CD4-positive, alpha-beta T cell treated with Interleukin-4 for 1 hour (primary cell): ENCODE results near the gene ADGRB3.
A peak's percentile ranks its signal among the peaks of the same experiment; 100 is the strongest.

Experiments used
- DNase-seq, 2 donors: peaks; one replicate each; pipeline ENCODE4 v3.0.0-alpha.2; 2020 to 2022

Gene ADGRB3

DNA sequence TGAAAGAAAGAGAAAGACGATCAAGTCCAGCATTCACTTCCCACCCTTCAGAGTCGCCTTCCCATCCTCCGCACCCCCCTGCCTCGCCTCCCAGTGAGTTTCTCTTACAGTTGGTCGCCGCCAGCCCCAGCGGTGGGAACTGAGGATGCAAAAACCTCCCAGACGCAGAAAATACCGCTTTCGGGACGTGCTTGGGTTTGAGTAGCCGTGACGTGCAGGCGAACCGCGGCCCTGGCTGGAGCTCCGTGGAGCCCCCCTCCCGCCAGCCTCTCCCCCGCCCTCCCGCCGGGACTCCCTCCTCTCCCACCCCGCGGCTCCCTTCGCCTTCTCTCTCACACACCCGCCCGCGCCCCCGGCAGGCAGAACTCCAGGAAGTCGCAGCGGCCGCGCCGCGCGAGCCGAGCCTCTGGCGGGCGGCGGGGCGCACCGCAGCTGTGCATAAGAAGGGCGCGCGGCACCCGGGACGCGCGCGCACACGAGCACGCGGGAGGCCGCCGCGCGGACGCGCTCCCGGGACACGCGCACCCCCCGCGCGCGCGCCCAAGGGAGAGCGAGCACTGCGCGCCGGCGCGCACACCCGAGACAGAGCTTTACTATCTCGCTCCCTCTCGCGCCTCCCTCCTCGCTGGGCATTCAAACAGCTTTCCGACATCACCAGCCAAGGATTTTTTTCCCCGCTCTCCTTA, at the start of gene ADGRB3:
Gene ADGRB3, plus strand, starts transcription at position 557 of the 686 bp plus-strand sequence. CDS start 3,394 bp downstream, outside the sequence.
- DNase-seq, result peak; percentile 24 to 35

DNA sequence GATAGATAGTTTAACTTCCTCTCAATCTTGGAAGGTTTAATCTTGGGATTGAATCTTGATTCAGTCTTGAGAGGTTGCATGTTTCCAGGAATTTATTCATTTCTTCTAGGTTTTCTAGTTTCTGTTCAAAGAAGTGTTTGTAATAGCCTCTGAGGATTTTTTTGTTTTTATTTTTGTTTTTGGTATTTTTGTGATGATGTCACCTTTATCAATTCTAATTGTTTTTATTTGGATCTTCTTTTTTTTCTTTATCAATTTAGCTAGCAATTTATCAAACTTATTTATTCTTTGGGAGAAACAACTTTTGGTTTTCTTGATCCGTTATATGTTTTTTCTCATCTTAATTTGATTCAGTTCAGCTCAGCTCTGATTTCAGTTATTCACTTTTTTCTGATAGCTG, 41.5 kb upstream of the ADGRB3 start:
- DNase-seq, result no peak

DNA sequence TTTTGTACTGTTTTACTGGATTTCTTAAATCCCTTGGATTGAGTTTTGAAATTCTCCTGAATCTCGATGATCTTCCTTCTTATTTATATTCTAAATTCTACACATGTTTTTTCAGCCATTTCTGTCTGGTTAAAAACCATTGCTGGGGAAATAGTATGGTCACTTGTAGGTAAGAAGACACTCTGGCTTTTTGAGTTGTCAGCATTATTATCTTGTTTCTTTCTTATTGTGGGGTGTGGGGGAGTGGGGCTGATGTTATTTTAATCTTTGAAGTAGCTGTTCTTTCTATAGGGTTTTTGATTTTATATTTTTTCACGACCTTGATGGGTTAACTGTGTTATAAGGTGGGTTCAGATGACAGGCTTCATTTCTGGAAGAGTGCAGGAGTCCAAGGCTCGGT, 37.4 kb upstream of the ADGRB3 start:
- no peak for DNase-seq

DNA sequence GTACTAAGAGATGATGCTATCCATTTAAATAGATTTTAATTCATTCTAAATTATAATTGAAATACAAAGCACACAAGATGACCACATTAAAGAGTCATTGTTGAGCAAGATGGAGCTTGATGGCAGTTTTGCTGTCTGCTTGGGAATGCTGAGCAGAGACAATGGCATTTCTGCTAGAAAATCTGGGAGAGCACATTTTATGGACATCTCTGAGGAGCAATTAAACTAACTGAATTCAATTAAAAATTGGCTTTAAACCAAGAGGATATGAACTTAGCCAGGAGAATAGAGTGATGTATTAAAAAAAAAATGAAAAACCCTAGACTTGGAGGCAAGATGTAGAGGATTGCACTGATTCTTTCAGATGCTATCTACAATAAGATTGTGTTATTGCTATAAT, 19.1 kb upstream of the ADGRB3 start:
- DNase-seq, result no peak

DNA sequence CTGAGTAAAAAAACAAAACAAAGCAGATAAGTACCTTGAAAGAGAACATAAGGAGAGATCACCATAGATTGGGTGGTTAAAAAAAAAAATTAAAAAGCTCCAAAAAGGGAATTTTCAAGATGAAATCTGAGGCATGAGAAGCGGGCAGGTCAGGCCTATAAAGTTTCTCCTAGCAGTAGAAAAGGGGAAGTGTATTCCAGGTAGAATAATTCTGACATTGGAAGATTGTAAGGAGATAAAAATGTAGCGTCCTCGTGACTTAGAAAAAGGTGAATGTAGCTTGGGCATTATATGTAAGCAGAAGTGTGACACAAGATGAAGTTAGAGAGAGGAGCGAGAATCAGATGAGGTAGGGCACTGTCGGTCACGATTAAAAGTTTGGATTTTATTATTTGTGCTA, 9.1 kb upstream of the ADGRB3 start:
- DNase-seq, result no peak

DNA sequence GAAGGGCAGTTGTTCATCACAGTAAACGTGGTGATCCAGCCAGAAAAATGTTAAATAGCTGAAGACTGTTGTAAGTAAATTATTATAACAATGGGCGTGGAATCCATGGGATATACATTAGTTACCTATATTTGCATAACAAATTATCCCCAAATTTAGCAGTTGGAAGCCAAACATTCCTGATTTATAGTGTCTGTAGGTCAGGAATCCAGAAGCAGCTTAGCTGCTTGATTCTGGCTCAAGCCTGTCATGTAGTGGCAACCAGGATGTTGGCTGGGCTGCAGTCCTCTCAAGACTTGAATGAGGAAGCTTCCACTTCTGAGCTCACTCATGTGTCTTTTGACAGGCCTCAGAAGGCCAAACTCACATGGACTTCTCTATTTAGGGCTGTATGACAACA, 6.9 kb upstream of the ADGRB3 start:
- DNase-seq, result no peak

DNA sequence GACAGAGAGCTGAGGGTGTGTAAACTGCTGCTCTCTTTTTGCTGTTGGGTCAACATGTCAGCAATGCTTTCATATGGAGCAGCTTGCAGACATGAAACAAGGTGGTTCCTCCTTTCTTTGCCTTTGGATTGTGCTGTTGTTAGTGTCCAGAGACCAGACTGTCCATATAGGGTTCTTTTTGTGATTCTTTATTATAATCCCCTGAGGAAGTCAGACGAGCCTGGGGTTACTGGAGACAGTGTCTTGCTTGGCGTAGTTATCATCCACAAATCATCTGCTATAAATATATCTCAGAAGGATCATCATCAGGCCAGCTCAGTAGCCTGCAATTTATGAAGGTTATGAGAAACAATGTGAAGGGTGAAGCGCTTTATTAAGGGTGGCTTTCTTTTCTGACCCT, 2.3 kb upstream of the ADGRB3 start:
- no peak for DNase-seq

DNA sequence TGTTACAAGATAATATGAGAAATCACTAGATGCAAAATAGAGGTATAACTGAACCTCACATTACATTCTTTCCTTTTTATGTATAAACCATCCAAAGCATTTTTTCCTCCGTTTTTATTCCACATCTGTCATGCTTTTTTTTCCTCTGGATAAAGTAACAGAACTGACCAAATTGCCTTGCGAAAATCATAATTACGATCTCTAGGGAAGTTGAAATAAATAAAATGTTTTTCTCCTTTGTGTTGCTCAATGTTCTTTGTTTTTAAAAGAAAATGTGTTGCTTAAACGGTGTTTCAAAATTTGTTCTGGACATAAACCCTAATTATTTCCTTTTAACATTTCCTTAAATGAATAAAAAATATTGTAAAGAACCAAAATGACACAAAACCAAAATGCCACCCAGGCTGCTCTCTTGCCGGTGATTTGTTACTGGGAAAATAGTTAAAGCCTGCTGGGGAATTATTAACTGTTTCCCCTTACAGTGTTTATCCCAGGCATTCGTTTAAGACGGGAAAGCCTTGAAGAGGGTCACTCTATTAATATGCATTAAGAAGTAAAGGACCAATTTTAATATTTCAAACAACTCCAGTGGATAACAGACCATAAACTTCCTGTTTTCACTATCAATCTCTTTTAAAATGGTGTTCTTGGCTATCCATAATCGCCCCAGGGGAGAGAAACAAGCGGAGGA, 1.7 kb upstream of the ADGRB3 start:
- DNase-seq, result no peak

DNA sequence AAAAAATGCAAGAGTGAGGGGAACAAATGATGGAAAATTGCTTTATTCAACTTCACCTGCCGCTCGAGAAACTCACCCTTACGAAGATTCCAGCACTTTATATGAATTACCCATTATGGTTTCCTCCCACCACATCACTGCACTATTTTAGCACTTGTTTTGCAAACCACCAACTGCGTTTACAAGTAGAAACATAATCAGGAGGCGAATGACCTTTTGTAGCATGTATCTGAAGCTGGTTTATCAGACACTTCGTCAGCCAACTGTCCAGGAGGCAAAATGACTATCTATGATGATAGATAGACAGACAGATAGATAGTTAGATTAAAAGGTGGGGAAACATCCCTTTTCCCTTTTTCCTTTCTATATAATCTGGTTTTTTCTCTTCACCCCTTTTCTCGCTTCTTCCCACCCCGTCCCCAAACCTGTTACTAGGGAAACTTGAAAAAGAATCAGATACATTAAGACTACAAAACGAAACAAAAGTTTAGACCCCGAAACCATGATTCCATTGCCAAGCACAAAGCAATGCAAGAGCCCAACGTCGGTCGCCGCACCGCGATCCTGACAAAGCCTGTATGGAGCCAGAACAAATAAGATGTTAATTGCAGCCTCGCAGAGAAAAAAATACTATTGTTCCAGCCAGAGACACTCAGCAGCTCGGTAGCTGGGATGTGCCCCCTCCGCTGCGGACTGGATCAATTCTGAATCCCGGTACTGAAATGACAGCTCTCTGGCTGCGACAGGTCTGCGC, 933 bp upstream of the ADGRB3 start:
- DNase-seq, result no peak

DNA sequence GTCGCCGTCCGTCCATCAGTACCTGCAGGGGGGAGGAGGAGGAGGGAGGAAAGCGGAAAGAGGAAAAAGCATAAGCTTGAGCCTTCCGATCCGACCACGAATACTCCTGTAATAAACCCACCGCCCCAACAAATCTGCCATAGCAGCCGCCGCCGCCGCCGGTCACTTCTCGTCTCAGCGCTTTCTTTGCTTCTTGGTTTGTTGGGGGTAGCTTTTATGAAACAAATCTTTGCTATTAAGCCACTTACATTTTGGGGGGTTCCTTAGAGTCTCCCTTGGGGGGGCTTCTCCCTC, 277 bp downstream of the ADGRB3 start:
- no peak for DNase-seq

DNA sequence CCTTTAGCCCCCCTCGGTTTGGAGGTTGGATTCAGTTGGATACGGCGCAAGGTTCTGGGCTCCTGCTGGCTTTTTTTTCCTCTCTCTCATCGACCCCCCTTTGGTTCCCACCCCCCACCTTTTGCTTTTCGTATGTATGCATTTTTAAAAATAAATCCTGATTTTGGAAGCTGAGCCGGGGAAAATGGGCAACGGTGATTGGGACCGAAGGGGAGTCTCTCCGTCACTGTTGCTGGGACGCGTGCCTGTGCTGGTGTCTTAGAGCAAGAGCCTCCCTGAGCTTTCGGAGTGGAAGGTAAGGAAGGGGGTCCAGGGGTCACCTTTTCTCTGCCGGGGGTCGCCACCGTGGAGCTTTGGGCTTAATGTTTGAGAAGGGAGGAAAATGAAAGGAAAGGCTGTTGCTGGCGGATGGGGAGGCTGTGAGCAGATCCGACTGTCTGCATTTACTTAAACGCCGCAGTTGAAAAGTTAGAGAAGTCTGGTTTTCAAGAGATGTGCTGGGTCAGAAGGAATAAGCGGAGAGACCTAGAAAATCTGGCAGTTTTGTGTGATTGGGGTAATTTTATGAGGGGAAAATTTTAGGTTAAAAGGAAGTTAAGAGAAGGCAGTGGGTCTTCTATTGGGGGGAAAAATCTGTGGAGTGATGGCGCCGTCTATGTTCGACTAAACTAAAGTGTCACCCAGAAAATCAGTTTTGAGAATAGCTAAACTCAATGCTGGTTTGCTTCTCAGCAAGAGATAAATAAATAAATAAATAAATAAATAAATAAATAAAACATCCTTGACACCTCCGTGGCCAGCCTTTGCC, 828 bp downstream of the ADGRB3 start:
- DNase-seq, result no peak

DNA sequence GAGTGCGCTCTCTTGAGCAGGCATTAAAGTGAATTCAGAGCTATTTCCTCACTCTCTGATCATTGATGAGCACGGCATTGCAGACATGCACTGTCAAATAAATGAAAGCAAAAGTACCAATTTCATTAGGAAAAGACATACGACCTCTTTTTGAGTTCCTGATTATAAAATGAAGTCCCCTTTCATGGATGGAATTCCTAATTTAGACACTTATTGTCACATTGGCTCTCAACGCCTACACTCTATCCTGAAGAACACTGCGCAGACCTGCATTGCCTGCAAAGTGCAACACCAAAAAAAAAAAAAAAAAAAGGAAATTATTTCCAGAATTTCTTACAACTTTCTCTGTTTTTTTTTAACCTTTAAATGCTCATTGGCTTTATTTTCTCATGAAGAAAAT, 1.6 kb downstream of the ADGRB3 start:
- no peak for DNase-seq

DNA sequence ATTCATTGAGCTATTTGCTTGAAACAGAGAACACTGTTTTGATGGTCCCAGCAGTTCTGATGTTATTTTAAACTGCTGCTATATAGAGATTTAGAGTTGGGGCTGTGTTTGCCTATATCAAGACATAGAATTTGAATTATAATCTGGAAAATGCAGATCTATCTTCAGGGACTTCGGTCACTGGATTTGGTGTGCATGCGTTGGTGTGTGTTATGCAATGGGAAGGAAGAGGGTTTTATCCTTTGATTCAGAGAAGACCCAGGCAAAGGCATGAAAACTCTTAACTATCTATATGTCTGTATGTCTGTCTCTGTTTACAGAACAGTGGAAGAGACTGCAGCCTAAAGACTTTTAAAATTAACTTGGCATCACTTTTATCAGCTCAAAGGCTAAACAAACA, 2.0 kb downstream of the ADGRB3 start:
- no peak for DNase-seq

DNA sequence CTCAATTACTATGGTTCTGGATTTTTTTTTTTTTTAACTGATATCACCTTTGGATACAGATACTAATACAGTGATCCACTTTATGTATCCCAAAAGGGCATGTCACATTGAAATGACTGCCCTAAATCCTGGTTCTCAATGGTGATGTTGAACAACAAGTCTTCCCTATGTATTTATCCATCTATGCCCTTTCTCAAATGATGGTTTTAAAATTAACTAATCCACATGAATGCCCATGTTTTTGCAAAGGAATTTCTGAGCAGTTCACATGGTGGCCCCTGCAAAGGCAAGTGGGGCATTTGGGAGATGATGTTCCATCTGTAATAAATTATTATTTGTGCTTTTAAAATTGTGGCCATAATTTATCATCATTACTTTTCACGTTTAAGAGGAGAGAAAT, 2.7 kb downstream of the ADGRB3 start:
- no peak for DNase-seq

DNA sequence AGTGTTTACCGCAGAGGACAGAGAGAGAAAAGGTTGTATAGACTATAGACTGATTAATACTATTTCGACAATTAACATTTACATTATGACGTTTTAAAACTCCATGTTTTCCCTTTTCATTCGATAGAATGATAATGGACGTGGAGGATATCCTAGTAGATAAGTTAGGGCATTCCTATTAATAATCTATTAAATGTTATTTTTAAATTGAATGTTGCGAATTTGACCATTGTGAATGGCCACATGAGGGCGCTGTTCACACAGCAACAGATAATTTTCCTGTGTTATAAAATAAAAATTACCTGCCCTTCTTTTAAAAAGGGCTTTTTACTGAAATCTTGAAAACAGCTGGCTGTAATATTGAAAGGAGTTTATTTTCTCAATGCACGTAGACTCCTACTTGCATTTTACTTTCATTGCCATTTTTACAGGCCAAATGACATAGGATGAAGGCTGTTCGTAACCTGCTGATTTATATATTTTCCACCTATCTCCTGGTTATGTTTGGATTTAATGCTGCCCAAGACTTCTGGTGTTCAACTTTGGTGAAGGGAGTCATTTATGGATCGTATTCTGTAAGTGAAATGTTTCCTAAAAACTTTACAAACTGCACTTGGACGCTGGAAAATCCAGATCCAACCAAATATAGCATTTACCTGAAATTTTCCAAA, 3.3 kb downstream of the ADGRB3 start:
- DNase-seq, result peak in 1 of 2 donors; percentile 17

DNA sequence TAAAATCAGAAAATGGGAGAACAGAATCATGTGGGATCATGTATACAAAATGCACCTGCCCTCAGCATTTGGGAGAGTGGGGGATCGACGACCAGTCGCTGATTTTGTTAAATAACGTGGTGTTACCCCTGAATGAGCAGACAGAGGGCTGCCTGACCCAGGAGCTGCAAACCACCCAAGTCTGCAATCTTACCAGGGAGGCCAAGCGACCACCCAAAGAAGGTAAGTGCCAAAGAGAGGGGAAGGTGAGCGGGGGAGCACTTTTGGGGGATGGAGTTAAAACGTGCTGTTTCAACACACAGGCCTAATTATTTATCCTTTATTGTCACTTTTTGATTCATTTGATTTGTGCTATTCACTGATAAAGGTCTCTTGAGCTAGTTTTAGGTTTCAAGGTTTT, 4.1 kb downstream of the ADGRB3 start:
- DNase-seq, result no peak

DNA sequence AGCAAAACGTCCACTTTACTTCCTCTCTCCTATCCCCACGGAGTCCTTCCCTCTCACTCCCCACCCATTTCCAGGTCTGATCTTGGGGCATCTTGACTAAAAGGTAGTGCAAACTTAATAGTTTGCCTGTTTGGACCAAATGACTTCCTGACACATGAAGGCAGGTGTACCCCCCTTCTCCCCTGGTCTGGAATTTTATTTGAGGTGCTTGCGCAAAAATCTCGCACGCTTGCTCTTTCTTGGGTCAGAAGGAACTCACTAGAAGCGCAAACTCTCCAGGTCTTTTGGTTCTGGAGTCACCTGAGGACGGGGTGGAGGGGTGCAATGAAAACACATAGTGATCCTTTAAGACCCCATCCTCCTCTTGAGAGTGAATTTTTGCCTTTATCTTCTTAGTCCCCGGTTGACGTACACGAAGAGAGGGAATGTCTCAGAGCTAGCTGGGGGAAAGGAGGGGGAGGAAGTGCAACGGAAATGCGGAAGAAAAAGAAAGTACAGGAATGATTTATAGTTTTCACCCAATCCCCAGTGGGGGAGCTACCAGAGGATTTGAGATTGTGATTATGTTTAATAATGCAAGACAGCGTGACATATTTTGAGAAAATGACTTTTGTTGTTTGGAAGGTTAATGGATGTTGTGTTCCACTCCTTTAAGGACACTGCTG, 4.9 kb downstream of the ADGRB3 start:
- DNase-seq, result no peak

DNA sequence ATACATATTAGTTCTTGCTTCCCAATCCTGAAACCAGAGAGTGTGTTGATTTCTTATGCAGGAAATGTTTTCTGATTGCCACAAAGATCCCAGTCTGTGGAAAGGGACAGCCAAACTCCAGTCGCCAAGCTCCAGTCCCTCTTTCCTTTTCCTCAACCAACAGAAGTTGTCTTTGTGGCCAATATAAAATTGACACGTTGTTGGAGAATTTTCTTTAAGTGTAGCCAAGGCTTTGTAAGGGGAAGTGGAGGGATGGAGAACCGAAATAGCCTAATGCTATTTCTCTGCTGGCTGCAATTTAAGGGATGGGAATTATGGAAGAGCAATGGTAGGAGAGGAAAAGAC, 5.4 kb downstream of the ADGRB3 start:
- no peak for DNase-seq

DNA sequence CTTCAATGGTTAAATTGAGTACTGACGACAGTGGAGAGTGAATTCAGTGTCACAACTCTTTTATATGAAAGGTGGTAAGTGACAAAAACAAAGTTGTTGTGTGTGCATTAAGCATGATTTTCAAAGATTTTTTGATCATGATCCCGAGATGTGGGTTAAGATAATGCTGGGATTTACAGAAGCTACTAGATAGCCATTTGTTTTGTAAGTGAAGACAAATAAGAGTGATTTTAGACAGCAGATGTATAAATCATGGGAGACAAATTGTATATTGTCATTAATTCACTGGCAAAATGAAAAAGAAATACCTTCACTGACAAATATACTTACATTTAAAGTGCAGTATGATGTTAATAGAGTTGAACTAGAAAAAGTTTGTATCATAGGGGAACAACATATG, 6.1 kb downstream of the ADGRB3 start:
- no peak for DNase-seq

DNA sequence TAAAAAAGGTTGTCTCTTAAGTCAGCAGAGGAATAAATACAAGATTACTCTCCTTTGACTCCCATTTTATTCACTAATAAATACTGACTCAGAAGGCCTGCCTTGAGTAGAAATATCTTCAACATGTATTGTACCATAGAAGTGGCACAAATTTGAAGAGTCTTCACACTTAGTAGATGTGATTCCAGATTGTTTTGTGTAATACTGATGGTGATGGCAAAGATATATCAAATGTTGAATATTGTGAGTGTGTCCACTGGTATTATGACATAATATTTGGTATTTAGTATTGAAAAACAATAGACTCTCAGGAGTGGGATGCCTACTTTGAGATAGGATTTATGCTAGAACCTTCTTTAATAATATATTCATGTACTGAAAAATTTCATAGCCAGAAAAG, 7.0 kb downstream of the ADGRB3 start:
- no peak for DNase-seq

DNA sequence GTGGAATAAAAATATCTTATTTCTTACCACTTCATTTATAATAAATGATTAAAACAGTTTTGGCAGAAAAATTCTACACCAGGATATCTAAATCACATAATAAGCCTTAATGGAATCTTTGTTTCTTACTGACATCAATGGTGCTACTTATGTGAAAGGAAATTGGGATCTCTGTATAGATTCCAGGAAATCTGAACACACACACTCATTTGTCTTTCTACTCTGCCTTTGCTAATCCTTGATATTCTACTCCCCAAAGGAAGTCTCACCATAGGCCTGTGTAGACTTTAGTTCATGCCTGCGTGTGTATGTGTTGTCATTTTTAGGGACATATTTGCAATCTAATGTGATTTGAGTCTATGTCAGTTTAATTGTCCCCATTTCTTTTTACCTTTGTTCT, 7.9 kb downstream of the ADGRB3 start:
- DNase-seq, result no peak

DNA sequence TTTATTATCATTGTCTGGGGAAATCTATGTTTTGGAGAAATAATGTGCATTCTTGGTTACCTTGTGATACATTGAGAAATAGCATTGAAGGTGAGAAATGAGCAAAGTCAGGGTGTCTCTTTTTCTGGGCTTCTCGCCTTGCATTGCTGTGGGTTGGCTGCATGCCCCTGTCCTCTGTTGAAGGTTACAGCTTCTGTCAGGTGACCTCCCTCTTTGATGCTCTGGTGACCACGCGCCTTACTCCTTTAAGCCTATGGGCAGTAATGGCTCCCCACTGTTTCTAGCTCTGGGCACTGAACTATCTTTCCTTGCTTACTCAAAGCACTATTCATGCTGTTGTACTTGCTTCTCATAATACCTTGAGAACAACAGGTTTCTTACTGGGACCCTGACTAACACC, 14.6 kb downstream of the ADGRB3 start:
- DNase-seq, result no peak

DNA sequence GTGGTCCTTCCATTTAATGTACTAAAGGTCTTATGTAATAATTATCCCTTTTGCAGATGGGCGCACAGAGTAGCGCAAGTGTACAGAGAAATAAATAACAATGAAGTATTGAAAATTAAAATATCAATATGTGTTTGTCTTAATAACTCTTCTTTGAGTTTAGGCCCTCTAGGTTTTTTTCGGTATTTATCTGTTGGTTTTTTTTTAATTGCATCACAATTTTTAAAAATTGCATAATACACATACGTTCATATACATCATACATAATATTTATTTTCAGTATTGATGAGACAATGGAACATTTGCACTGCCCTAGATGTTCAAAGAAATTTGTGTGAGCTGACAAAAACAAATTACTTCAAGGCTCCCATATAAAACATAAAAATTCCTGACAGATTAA, 15.1 kb downstream of the ADGRB3 start:
- no peak for DNase-seq
